HepG2 (cell line): ENCODE data around the gene NF2. TPM values are rescaled to one million over a fixed set of nuclear protein-coding genes. Genes with fewer than 3 reads are reported as not detected.

Experiments used
- CREB1 ChIP-seq, 2 experiments: fragments of 450-650 bp in 1 of 2; IDR thresholded peaks; 2 replicates each; pipeline ENCODE4 v1.6.1; 2016 to 2017; ENCODE audit warnings: control low read depth in 1 of 2, mild to moderate bottlenecking in 1 of 2, missing compliant biosample characterization in 1 of 2, missing genetic modification characterization in 1 of 2
- FIP1L1 ChIP-seq: fragments of 200-400 bp; formaldehyde crosslinking; IDR thresholded peaks from 2 replicates; pipeline ENCODE4 v1.6.1; 2018; ENCODE audit warnings: low read depth, mild to moderate bottlenecking, low read length, moderate library complexity, borderline replicate concordance; ENCODE audit not compliant: insufficient read depth
- GPN1 ChIP-seq: sonication (generic); formaldehyde crosslinking; IDR thresholded peaks from 2 replicates; pipeline ENCODE4 v1.5.1; 2020; ENCODE audit warnings: missing genetic modification reagents, borderline replicate concordance
- IKZF1 ChIP-seq: fragments of 450-650 bp; IDR thresholded peaks from 2 replicates; pipeline ENCODE4 v1.7.1; 2016
- JARID2 ChIP-seq: sonication (generic); formaldehyde crosslinking; IDR thresholded peaks from 2 replicates; pipeline ENCODE4 v1.8.1; 2023; ENCODE audit warnings: missing genetic modification reagents, inconsistent platforms; ENCODE audit not compliant: insufficient replicate concordance
- MATR3 ChIP-seq: sonication (generic); formaldehyde crosslinking; IDR thresholded peaks from 2 replicates; pipeline ENCODE4 v1.4.0; 2020; ENCODE audit warnings: missing genetic modification reagents
- MAZ ChIP-seq, 2 experiments: sonication (generic) in 1 of 2; formaldehyde crosslinking in 1 of 2; IDR thresholded peaks; 2 replicates each; pipeline versions ENCODE4 v1.5.0 to v1.6.1; 2012 to 2020; ENCODE audit warnings: low read depth in 2 of 2, mild to moderate bottlenecking in 2 of 2, borderline replicate concordance in 1 of 2, improper control_type of control experiment in 1 of 2, low read length in 1 of 2, missing genetic modification reagents in 1 of 2, moderate library complexity in 1 of 2
- MZF1 ChIP-seq: sonication (generic); formaldehyde crosslinking; IDR thresholded peaks from 2 replicates; pipeline ENCODE4 v1.8.1; 2023; ENCODE audit warnings: mild to moderate bottlenecking, missing genetic modification reagents, borderline replicate concordance
- NFE2 ChIP-seq: sonication (generic); formaldehyde crosslinking; IDR thresholded peaks from 2 replicates; pipeline ENCODE4 v1.4.0; 2020; ENCODE audit warnings: missing genetic modification reagents
- RXRB ChIP-seq: IDR thresholded peaks from 2 replicates; pipeline ENCODE4 v1.6.1; 2016; ENCODE audit warnings: borderline replicate concordance, missing genetic modification reagents, missing compliant biosample characterization
- SNAPC2 ChIP-seq: sonication (generic); formaldehyde crosslinking; IDR thresholded peaks from 2 replicates; pipeline ENCODE4 v1.8.1; 2022; ENCODE audit warnings: mild to moderate bottlenecking, missing genetic modification reagents
- SRY ChIP-seq: sonication (generic); formaldehyde crosslinking; IDR thresholded peaks from 2 replicates; pipeline ENCODE4 v1.8.0; 2022; ENCODE audit warnings: mild to moderate bottlenecking, missing genetic modification reagents
- YEATS2 ChIP-seq: sonication (generic); formaldehyde crosslinking; IDR thresholded peaks from 2 replicates; pipeline ENCODE4 v1.4.0; 2020; ENCODE audit warnings: missing genetic modification reagents, borderline replicate concordance
- ZFX ChIP-seq: sonication (generic); formaldehyde crosslinking; IDR thresholded peaks from 2 replicates; pipeline ENCODE4 v1.4.0; 2020; ENCODE audit warnings: mild to moderate bottlenecking, low read depth, missing genetic modification reagents, moderate library complexity
- ZNF564 ChIP-seq: sonication (generic); formaldehyde crosslinking; IDR thresholded peaks from 2 replicates; pipeline ENCODE4 v1.8.1; 2023; ENCODE audit warnings: mild to moderate bottlenecking, missing genetic modification reagents
- ZNF709 ChIP-seq: sonication (generic); formaldehyde crosslinking; IDR thresholded peaks from 2 replicates; pipeline ENCODE4 v1.5.0; 2020; ENCODE audit warnings: mild to moderate bottlenecking, missing genetic modification reagents
- ZNF772 ChIP-seq: sonication (generic); formaldehyde crosslinking; IDR thresholded peaks from 2 replicates; pipeline ENCODE4 v1.5.0; 2020; ENCODE audit warnings: mild to moderate bottlenecking, missing genetic modification reagents
- ZNF775 ChIP-seq: sonication (generic); formaldehyde crosslinking; IDR thresholded peaks from 2 replicates; pipeline ENCODE4 v1.4.0; 2020; ENCODE audit warnings: missing genetic modification reagents, mild to moderate bottlenecking, moderate library complexity, borderline replicate concordance
- polyA plus RNA-seq, 8 experiments: library from polyadenylated mRNA; depleted of rRNA in 3 of 8; stranded (reverse) in 7 of 8; unstranded in 1 of 8; fragments of >200 nt; fragmentation: Illumina TruSeq in 4 of 8; extraction: Trizol in 4 of 8; gene quantifications; 2 replicates each; pipeline versions ENCODE4 v1.2.1 to v1.2.3, GENCODE V29; 2011 to 2016; ENCODE audit warnings: low read depth in 4 of 8, missing spikeins in 1 of 8, mixed read lengths in 1 of 8; ENCODE audit not compliant: insufficient read depth in 1 of 8
- total RNA-seq, 5 experiments: library from RNA; depleted of rRNA; stranded (reverse); fragments of >200 nt; fragmentation: Illumina TruSeq; extraction: Trizol; gene quantifications; 2 replicates each; pipeline ENCODE4 v1.2.3, GENCODE V29; 2016; ENCODE audit warnings: low read depth in 1 of 5
- TF ChIP-seq, protein P1 (sequence below): sonication (generic); formaldehyde crosslinking; conservative IDR thresholded peaks from 2 replicates; pipeline ENCODE4 v1.4.0; 2020; ENCODE audit warnings: missing genetic modification reagents
- TF ChIP-seq, protein P2 (sequence below): IDR thresholded peaks from 2 replicates; pipeline ENCODE4 v1.6.1; 2016; ENCODE audit warnings: low read depth, borderline replicate concordance
- TF ChIP-seq, protein P3 (sequence below): sonication (generic); formaldehyde crosslinking; conservative IDR thresholded peaks from 2 replicates; pipeline ENCODE4 v1.5.0; 2020; ENCODE audit warnings: missing genetic modification reagents
- TF ChIP-seq, protein P4 (sequence below): sonication (generic); formaldehyde crosslinking; IDR thresholded peaks from 2 replicates; pipeline ENCODE4 v1.4.0; 2020; ENCODE audit warnings: mild to moderate bottlenecking, missing genetic modification reagents

The NF2 gene
- total and polyA plus RNA-seq, 2 of the 13 experiments (the other 11 are each of a cell fraction or from before 2014, with no cell fraction given) = 9.3 to 33.3 TPM

DNA sequence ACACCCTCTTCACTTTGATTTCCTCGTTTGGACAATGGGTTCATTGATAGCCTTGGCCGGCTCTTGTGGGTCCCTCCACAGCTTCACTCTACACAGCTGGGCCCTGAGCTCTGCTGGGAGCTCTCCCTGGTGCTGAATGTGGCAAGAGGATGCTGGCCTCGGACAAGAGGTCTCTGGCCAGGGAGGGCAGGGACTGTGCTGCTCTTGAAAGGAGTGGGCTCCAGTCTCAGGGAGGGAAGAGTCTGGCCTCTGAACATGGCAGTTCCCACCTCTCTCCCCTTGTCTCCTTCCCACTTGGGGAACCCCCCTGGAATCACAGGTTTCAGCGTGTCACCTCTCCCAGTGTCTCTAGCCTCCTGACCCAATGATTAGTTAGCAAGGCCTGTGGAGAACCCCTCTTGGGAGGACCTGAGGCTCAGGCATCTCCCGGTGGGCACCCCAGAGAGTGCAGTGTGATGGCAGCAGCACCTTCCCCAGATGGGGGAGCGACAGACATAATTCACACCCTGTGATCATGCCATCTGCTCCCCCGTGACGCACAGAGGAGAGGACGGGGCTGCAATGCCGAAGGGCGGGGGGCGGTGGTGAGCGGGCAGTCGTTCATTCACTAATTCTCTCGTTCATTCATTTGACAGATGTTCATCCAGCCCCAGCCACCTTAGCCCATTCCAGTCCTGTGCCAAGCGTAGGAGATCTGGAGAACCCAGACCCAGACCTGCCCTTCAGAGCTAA, 113.5 kb downstream of the NF2 start (continued):
- TF ChIP-seq, protein P1, sequence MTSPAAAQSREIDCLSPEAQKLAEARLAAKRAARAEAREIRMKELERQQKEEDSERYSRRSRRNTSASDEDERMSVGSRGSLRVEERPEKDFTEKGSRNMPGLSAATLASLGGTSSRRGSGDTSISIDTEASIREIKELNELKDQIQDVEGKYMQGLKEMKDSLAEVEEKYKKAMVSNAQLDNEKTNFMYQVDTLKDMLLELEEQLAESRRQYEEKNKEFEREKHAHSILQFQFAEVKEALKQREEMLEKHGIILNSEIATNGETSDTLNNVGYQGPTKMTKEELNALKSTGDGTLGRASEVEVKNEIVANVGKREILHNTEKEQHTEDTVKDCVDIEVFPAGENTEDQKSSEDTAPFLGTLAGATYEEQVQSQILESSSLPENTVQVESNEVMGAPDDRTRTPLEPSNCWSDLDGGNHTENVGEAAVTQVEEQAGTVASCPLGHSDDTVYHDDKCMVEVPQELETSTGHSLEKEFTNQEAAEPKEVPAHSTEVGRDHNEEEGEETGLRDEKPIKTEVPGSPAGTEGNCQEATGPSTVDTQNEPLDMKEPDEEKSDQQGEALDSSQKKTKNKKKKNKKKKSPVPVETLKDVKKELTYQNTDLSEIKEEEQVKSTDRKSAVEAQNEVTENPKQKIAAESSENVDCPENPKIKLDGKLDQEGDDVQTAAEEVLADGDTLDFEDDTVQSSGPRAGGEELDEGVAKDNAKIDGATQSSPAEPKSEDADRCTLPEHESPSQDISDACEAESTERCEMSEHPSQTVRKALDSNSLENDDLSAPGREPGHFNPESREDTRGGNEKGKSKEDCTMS (CRISPR knock-in tag) = peak; percentile 94
- TF ChIP-seq ZNF775 (CRISPR knock-in tag) = no peak
- TF ChIP-seq MAZ (IDR thresholded peaks at IDR 0.05; ENCODE audit: borderline replicate concordance, low read depth, low read length) = peak; percentile 20; the same call in 1 of the 2 replicates
- TF ChIP-seq MAZ (CRISPR knock-in tag; IDR thresholded peaks at IDR 0.05; ENCODE audit: low read depth) = no peak
- TF ChIP-seq FIP1L1 = no peak
- no peak for TF ChIP-seq MZF1
- TF ChIP-seq NFE2 (CRISPR knock-in tag) = no peak
- no peak for TF ChIP-seq CREB1 (IDR thresholded peaks at IDR 0.05)
- no peak for TF ChIP-seq CREB1 (CRISPR knock-in tag; IDR thresholded peaks at IDR 0.05)
- no peak for TF ChIP-seq GPN1
- TF ChIP-seq RXRB (CRISPR knock-in tag) = peak; percentile 76
- TF ChIP-seq SNAPC2 = peak; percentile 73; the same call in 1 of the 2 replicates
- TF ChIP-seq, protein P2, sequence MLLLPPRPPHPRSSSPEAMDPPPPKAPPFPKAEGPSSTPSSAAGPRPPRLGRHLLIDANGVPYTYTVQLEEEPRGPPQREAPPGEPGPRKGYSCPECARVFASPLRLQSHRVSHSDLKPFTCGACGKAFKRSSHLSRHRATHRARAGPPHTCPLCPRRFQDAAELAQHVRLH (CRISPR knock-in tag) = peak; percentile 97; the same call in 1 of the 2 replicates
- peak; percentile 57; the same call in 1 of the 2 replicates for TF ChIP-seq ZNF772 (CRISPR knock-in tag)
- peak; percentile 85 for TF ChIP-seq JARID2 (CRISPR knock-in tag)
- TF ChIP-seq IKZF1 = no peak
- TF ChIP-seq SRY (CRISPR knock-in tag) = peak; percentile 94
- TF ChIP-seq, protein P3, sequence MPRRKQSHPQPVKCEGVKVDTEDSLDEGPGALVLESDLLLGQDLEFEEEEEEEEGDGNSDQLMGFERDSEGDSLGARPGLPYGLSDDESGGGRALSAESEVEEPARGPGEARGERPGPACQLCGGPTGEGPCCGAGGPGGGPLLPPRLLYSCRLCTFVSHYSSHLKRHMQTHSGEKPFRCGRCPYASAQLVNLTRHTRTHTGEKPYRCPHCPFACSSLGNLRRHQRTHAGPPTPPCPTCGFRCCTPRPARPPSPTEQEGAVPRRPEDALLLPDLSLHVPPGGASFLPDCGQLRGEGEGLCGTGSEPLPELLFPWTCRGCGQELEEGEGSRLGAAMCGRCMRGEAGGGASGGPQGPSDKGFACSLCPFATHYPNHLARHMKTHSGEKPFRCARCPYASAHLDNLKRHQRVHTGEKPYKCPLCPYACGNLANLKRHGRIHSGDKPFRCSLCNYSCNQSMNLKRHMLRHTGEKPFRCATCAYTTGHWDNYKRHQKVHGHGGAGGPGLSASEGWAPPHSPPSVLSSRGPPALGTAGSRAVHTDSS (CRISPR knock-in tag) = no peak
- peak; percentile 62; the same call in 1 of the 2 replicates for TF ChIP-seq ZFX
- TF ChIP-seq, protein P4, sequence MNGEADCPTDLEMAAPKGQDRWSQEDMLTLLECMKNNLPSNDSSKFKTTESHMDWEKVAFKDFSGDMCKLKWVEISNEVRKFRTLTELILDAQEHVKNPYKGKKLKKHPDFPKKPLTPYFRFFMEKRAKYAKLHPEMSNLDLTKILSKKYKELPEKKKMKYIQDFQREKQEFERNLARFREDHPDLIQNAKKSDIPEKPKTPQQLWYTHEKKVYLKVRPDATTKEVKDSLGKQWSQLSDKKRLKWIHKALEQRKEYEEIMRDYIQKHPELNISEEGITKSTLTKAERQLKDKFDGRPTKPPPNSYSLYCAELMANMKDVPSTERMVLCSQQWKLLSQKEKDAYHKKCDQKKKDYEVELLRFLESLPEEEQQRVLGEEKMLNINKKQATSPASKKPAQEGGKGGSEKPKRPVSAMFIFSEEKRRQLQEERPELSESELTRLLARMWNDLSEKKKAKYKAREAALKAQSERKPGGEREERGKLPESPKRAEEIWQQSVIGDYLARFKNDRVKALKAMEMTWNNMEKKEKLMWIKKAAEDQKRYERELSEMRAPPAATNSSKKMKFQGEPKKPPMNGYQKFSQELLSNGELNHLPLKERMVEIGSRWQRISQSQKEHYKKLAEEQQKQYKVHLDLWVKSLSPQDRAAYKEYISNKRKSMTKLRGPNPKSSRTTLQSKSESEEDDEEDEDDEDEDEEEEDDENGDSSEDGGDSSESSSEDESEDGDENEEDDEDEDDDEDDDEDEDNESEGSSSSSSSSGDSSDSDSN = 0 out of 2 replicates have a peak, but pooled peaks have one; percentile 39
- TF ChIP-seq YEATS2 (CRISPR knock-in tag) = peak; percentile 79; the same call in 1 of the 2 replicates
- no peak for TF ChIP-seq MATR3 (CRISPR knock-in tag)
- peak; percentile 72; the same call in 1 of the 2 replicates for TF ChIP-seq ZNF709 (CRISPR knock-in tag)
- TF ChIP-seq ZNF564 (CRISPR knock-in tag) = 0 out of 2 replicates have a peak, but pooled peaks have one; percentile 51
